ENCODE measurements around the gene RASSF1. TPM values are rescaled to one million over a fixed set of nuclear protein-coding genes. Genes with fewer than 3 reads are reported as not detected.
A peak's percentile ranks its signal among the peaks of the same experiment; 100 is the strongest.

The RASSF1 gene
- 14.1 TPM for total RNA-seq
- long read RNA-seq, transcript RASSF1-201 (5 exons, 1,757 nt), result major isoform, 42 of 62 reads
- long read RNA-seq, transcript RASSF1-203 (6 exons, 1,923 nt), result minor isoform, 12 of 62 reads
- long read RNA-seq, partial matches to known transcripts, result 0 of 62 reads
- long read RNA-seq, other reads (novel, unspliced or antisense), result 5 of 62 reads

DNA sequence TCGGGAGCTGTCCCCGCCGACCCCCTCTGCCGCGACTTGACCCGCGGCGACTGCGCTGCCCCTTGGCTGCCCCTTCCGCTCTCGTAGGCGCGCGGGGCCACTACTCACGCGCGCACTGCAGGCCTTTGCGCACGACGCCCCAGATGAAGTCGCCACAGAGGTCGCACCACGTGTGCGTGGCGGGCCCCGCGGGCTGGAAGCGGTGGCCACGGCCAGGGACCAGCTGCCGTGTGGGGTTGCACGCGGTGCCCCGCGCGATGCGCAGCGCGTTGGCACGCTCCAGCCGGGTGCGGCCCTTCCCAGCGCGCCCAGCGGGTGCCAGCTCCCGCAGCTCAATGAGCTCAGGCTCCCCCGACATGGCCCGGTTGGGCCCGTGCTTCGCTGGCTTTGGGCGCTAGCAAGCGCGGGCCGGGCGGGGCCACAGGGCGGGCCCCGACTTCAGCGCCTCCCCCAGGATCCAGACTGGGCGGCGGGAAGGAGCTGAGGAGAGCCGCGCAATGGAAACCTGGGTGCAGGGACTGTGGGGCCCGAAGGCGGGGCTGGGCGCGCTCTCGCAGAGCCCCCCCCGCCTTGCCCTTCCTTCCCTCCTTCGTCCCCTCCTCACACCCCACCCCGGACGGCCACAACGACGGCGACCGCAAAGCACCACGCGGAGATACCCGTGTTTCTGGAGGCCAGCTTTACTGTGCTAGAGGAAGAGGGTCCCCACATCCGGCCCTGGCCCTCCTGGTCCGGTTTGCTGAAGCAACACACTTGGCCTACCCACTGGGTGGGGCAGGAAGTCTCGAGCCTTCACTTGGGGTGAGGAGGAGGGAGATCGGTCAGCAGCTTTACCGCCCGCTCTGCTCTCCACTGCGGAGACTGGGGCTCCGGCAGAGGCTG is at the start of gene RASSF1:
TSS of gene RASSF1 (minus strand) at position 389 of the 882 bp plus-strand sequence. CDS start at position 358, 31 bp downstream.
- intact Hi-C loops (cut with DNase I), result no loop called here

GRCh38 chr3:50389414-50389767 is 48.8 kb upstream of the RASSF1 start:
- no peak for DNase-seq
- intact Hi-C loops (cut with DNase I), result no loop called here
- no peak for ATAC-seq (ENCODE audit: poor library complexity)

More for the DNA sequence above, at the start of gene RASSF1:
- ATAC-seq (ENCODE audit: poor library complexity) (peak; percentile 44), DNase-seq (peak; percentile 90)

DNA sequence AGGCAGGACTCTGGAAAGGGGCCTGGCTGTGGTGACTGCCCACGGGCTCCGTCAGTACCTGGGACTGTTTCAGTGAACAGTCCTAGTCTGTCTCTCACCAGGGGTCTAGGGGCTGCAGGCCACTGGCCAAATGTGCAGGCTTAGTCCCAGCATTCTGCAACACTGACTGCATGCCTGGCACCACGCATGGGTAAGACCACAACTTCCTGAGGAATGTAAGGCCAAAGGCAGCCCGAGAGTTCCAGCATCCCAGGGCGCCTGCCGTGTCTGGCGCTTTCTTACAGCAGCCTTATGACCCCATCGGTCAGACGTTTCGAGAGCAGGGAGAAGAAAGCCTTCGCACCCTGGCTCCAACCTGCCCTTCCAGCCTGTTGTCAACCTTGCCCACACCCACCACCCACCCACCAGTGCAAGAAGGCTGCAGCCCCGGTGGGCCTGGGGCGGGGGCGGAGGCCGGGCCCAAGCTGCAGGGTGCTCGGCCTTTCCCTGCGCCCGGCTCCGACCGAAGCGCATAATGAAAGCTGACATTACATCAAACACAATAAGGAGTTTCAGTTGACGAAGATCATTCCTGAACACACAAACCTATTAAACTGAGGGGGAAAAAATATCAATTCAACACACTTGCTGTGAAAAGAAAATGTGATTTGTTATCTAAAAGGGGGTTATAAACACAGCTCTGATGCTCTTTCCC is 48.2 kb upstream of the RASSF1 start:
- no peak for DNase-seq
- intact Hi-C loops (cut with DNase I), result no loop called here
- ATAC-seq (ENCODE audit: poor library complexity), result no peak

DNA sequence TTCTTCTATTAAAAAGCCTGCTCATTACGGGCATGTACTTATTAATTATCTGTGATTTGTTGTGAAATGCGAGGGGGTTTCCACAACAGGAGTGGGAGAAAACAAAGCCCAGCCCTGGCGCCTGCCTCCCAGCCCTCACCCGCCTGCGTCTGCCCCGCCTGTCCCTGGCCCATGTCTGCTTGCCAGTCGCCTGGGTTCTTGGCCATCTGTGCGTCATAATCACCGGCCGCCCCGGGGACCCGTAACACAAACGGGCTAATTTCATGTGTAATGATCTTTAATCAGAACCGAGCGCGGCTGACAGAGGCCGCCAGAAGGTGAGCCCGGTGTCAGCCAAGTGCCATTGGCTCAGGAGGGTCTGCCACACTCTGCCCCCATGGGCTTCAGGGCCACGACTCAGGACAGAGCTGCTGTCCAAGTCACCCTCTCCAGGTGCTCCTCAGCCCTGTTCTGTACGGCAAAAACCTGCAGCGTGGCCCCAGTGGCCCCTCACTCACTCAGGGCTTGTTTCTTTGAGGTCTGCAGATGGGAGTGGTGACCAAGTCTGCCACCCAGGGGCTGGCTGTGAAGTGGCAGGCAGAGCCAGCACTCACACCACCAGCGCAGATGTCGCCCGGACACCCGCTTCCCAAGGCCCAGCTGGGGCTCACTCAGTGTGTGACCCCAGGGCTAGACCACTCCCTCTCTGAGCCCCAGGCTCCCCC is 47.5 kb upstream of the RASSF1 start:
- intact Hi-C loops (cut with DNase I), result no loop called here
- ATAC-seq (ENCODE audit: poor library complexity) (no peak), DNase-seq (no peak)

DNA sequence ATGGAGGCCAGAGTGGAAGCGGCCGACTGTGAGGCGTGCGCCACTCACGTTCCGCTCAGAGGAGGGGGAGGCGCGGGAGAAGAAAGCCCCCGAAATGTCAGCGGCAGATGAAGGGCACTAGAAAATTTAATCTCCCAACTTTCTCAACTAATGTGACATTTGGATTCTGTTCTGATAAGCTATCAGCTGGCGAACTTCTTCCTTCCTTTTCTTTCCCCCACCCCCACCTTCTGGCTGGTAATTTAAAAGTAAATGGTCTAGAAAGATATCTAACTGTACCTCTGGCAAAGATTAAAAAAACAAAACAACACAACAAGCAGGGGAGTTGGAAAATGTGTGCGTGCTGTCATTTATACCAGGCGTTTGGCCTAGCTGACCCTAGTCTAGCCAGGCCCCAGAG is 45.1 kb upstream of the RASSF1 start:
- intact Hi-C loops (cut with DNase I), result no loop called here
- ATAC-seq (ENCODE audit: poor library complexity) (no peak), DNase-seq (no peak)

- ATAC-seq (ENCODE audit: poor library complexity) (no peak), DNase-seq (no peak)
- intact Hi-C loops (cut with DNase I), result no loop called here
These were observed 43.1 kb upstream of the RASSF1 start for GRCh38 chr3:50383750-50384149.

DNA sequence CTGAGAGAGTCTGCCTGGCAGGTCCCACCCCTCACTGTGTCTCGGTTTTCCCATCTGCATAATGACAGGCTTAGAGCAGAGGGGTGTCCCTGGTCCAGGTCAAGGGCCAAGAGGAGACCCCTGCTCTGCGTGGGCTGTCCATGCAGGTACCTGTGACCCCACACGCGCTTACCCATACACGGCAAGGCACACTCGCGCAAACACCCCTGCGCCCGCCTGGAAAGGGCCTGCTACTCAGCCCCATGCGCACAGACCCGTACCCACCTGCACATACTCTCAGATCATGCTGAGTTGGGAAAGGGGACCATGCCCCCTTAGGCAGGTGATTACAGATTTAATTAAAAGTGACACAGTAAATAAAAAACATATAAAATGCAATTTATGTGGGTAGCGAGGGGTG is 42.1 kb upstream of the RASSF1 start:
- DNase-seq (no peak), ATAC-seq (ENCODE audit: poor library complexity) (no peak)
- intact Hi-C loops (cut with DNase I), result no loop called here

GRCh38 chr3:50381383-50381782 is 40.7 kb upstream of the RASSF1 start:
- DNase-seq, result no peak
- no peak for ATAC-seq (ENCODE audit: poor library complexity)
- intact Hi-C loops (cut with DNase I), result no loop called here

DNA sequence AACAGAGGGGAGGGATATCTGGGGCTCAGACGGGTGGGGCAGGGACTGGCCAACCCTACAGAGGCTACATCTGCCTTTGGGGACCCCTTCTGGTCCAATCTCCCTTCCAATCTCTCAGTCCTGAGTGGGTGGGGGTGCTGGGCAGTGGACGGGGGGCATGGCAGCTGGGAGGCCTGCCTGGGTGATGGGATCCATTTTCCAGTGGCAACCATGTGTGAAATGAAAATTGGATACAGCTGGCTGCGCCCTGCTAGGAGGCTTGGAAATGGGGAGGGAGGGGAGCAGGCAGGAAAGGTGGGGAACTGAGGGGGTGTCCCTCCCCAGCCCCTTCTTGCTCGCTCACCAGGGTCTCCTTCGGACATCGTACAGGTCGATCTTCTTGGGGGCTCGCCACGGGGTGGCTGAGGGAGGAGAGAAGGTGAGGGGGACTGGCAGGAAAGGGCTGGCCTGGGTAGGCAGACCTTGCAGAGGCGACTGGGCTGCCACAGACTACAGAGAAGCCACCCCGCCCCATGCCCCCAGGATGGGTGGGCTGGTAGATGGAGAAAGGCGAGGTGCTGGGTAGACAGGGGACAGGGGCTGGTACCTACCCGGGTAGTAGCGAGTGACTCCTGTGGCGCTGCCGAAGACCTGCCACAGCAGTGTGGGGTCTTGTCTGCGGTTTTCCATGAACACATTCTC is 39.9 kb upstream of the RASSF1 start:
- DNase-seq (no peak), ATAC-seq (ENCODE audit: poor library complexity) (no peak)
- intact Hi-C loops (cut with DNase I), result no loop called here

GRCh38 chr3:50378757-50379156 is 38.1 kb upstream of the RASSF1 start:
- DNase-seq (no peak), ATAC-seq (ENCODE audit: poor library complexity) (no peak)
- intact Hi-C loops (cut with DNase I), result no loop called here

DNA sequence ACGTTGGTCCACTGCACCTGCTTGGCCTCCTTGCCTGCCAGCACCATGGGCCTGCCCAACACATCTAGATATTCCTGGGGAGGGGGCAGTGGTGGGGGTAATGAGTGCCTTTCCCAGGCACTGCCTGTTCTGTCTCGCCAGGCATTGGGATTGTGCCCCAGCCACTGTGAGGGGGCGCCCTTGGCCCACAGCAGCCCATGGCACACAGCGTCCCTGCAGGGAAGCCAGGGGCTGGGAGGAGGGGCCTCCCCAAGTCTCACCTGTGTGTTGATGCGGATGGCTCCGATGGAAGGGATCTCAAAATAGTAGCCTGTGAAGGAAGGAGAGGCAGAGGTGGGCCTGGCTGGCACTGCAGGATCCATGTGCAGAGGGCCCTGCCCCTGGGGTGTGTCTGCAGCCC is 37.4 kb upstream of the RASSF1 start:
- intact Hi-C loops (cut with DNase I), result no loop called here
- ATAC-seq (ENCODE audit: poor library complexity), result no peak
- no peak for DNase-seq

- no peak for ATAC-seq (ENCODE audit: poor library complexity)
- DNase-seq, result no peak
- intact Hi-C loops (cut with DNase I), result no loop called here
These were observed 34.8 kb upstream of the RASSF1 start for GRCh38 chr3:50375258-50375931.

DNA sequence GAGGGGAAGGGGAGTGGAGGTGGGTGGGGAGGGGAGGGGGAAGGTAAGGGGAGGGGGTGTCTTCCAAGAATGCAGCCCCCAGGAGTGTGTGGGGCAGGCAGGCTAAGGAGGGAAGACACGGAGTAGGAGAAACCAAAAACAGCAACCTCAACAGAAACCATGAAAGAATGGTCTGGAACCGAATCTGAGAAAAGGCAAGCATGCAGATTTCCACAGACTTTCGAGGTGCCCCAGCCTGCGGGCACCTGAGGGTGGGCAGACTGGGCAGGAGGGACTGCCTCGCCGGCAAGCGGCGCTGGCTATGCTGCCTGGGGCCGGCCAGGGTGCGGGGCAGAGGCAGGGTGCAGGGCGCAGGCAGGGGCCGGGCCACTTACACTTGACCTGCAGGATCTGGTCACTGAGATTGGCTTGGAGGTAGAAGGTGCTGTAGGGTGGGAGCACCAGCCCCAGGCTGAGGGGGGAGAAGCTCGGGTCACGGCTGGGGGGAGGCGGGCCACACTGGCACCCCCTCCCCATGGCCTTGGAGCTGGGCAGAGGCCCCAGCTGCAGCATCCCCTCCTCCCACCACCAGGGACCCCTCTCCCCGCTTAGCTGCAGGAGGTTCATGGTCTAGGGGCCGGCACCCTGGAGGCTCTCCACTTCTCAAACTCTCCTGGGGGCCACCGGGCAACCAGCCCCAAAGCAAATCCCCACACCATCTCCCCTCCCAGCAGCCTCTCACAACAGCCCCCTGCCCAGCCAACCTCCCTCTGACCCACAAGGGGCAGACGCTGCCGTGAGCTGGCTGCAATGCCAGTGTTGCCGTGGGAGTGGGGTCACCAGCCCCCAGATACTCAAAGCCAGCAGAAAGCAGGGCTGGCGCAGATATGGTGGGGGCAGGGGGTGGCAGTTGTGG is 34.0 kb upstream of the RASSF1 start:
- intact Hi-C loops (cut with DNase I), result no loop called here
- ATAC-seq (ENCODE audit: poor library complexity), result no peak
- DNase-seq, result no peak

DNA sequence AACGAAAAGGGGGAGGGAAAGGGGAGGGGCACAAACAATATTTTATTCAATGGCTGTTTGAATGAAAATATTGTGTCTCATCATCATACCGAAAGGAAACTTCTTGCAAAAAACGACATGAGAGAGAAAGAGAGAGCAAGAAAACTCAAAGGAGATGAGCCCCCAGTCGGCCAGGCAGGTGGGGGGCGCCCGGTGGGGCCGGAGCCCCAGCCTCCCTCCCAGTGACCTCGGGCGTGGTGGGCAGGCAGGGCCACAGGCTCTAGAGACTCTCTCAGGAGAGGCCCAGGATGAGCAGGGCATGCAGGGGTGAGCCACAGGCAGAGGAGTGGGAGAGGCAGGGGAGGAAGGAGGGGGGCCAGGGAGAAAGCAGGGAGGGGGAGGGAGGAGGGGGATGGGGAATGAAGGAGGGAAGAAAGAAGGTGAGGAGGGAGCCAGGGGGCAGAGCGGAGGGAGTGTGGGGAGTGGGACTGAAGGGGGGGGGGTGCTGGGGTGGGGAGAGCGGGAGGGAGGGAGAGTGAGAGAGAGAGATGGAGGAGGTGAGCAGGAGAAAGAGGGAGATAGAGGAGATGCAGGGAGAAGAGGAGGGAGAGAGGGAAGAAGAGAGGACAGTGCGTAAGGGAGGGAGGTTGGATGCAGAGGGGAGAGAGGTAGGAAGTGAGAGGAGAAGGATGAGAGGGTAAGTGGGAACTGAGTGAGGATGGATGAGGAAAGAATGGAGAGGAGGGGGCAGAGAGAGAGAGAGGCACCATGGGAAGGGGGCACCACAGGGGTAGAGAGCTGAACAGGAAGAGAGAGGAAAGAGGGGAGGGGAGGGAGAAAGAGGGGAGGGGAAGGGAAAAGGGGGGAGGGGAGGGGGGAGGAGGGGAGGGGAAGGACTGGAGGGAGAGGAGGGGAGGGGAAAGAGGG is 32.8 kb upstream of the RASSF1 start:
- DNase-seq, result no peak
- ATAC-seq (ENCODE audit: poor library complexity), result no peak
- intact Hi-C loops (cut with DNase I), result no loop called here

- no peak for ATAC-seq (ENCODE audit: poor library complexity)
- intact Hi-C loops (cut with DNase I), result no loop called here
These were observed 31.7 kb upstream of the RASSF1 start for GRCh38 chr3:50372349-50372748.

DNA sequence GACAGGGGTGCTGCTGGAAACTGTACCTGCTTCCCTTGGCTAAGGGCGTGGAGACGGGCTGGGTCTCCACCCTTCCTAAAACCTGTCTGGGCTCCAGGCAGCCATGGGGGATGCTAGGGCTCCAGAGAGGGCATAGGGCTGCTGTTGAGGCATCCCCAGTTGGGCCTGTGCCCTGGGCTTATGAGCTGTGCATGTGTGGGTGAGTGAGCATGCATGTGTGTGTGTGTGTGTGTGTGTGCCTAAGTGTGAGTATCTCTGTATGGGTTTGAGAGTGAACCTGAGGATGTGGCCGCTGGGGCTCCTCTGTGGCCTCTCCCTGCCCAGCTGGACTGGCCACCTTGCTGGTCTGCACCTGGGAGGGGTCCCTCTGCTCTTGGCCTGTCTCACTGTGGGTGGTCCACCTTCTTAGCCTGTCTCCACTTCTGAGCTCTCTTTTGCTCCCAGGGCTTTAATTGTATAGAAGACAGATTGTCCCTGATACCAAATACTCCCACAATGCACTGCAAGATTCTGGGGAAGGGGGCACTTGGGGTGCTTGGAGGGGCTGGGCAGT is 30.6 kb upstream of the RASSF1 start:
- DNase-seq (no peak), ATAC-seq (ENCODE audit: poor library complexity) (no peak)
- intact Hi-C loops (cut with DNase I), result no loop called here

More at GRCh38 chr3:50372349-50372748, 31.7 kb upstream of the RASSF1 start:
- no peak for DNase-seq

Measured in Right ventricle myocardium superior (tissue), 1 donor.